GM19328 (cell line): ENCODE results near the gene LSS.

Experiments used
- ATAC-seq: cut with Tn5 transposase; IDR thresholded peaks from one replicate; pipeline ENCODE4 v1.9.1; 2021; ENCODE audit warnings: mild to moderate bottlenecking, moderate library complexity; ENCODE audit not compliant: unreplicated experiment

The LSS gene

GRCh38 chr21:46228345-46229051 is at the start of gene LSS:
LSS (minus strand) TSS chr21:46228774; CDS start chr21:46228745, 29 bp downstream.
- ATAC-seq, result peak; percentile 81

- ATAC-seq, result no peak
Observed at GRCh38 chr21:46274797-46275390, 46.3 kb upstream of the LSS start.

- ATAC-seq, result no peak
Observed at GRCh38 chr21:46273341-46273740, 44.8 kb upstream of the LSS start.

- ATAC-seq, result no peak
Observed at GRCh38 chr21:46269466-46269865, 40.9 kb upstream of the LSS start.

- no peak for ATAC-seq
Observed at GRCh38 chr21:46268371-46268770, 39.8 kb upstream of the LSS start.

- ATAC-seq, result no peak
Observed at GRCh38 chr21:46266946-46267345, 38.4 kb upstream of the LSS start.

GRCh38 chr21:46265736-46266525 is 37.4 kb upstream of the LSS start:
- no peak for ATAC-seq

GRCh38 chr21:46264690-46265144 is 36.1 kb upstream of the LSS start:
- ATAC-seq, result no peak

- no peak for ATAC-seq
Observed at GRCh38 chr21:46264046-46264689, 35.6 kb upstream of the LSS start.

GRCh38 chr21:46256501-46256994 is 28.0 kb upstream of the LSS start:
- no peak for ATAC-seq

- no peak for ATAC-seq
Observed at GRCh38 chr21:46255758-46256337, 27.3 kb upstream of the LSS start.

GRCh38 chr21:46255166-46255565 is 26.6 kb upstream of the LSS start:
- no peak for ATAC-seq

- ATAC-seq, result no peak
Observed at GRCh38 chr21:46254208-46254975, 25.8 kb upstream of the LSS start.

- no peak for ATAC-seq
Observed at GRCh38 chr21:46253610-46254124, 25.1 kb upstream of the LSS start.

- no peak for ATAC-seq
Observed at GRCh38 chr21:46252840-46253239, 24.3 kb upstream of the LSS start.

- ATAC-seq, result no peak
Observed at GRCh38 chr21:46250146-46250725, 21.7 kb upstream of the LSS start.

- no peak for ATAC-seq
Observed at GRCh38 chr21:46248827-46249226, 20.3 kb upstream of the LSS start.

GRCh38 chr21:46248422-46248782 is 19.8 kb upstream of the LSS start:
- no peak for ATAC-seq

- no peak for ATAC-seq
Observed at GRCh38 chr21:46247699-46248421, 19.3 kb upstream of the LSS start.
